Measurements from ENCODE around the gene MRTFA.

- TF ChIP-seq CTCF (IDR thresholded peaks at IDR 0.05) (no peak), POLR2A (IDR thresholded peaks at IDR 0.05) (no peak)
These were observed 54.5 kb downstream of the MRTFA start for GRCh38 chr22:40582063-40582462.
